KG1 (cell line): ENCODE measurements around the gene C3orf18.
A peak's percentile ranks its signal among the peaks of the same experiment; 100 is the strongest.

Source experiments
- DNase-seq: peaks from one replicate; lab custom pipeline; 2025; lab: John Stamatoyannopoulos, UW

C3orf18 gene

DNA sequence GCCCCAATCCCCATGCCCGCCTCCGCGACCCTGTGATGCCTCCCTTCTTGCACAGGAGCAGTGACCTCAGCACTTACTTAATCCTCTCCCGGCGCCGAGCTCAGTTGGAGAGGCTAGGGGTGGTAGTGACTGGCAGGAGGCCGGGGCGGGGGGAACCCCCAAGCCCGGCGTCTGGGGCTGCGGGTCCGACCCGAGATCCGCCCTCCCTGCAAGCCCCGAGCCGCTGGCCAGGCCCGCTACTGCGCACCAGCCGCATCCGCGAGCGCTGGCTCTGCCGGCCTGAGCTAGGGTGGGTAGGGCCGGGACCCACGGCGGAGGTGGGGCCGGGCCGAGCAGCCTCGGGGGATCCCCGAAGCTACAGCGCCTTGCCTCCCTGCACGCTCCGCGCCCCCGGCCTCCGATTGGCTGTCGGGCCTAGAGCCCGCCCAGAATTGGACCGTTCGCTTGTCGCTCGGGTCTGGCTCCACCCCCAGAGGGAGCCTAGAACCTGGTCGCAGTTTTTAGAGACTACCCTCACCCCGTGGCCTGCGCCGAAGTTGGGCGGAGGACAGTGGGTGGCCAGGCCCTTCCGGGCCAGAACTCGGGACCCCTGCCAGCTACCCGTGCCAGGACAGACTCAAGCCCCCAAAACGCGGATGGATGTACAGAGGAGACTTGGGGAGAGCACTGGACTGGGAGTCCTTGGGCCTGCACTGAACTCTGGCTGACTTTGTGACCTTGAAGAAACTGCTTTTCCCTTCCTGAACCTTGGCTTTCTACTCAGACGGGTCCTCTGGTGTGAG is at the start of gene C3orf18:
TSS of gene C3orf18 (minus strand) at position 362 of the 782 bp plus-strand sequence. CDS start 2,048 bp downstream, outside the sequence.
- DNase-seq, result no peak

DNA sequence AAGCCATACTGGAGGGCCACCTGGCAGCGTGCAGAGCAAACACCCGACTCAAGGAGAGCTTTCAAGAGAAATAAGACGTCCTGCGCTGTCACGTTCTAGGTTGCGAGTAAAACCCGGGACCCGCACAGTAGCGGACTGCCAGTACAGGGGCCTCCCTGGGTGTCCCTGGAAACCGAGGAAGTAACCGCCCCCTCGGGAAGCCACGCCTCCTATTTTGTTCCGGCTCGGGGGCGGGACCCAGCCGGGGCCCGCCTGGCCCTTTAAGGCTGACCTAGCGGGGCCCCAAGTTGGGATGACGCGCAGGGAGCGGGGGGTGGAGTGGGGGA is 49.2 kb upstream of the C3orf18 start:
- DNase-seq, result peak; percentile 92

DNA sequence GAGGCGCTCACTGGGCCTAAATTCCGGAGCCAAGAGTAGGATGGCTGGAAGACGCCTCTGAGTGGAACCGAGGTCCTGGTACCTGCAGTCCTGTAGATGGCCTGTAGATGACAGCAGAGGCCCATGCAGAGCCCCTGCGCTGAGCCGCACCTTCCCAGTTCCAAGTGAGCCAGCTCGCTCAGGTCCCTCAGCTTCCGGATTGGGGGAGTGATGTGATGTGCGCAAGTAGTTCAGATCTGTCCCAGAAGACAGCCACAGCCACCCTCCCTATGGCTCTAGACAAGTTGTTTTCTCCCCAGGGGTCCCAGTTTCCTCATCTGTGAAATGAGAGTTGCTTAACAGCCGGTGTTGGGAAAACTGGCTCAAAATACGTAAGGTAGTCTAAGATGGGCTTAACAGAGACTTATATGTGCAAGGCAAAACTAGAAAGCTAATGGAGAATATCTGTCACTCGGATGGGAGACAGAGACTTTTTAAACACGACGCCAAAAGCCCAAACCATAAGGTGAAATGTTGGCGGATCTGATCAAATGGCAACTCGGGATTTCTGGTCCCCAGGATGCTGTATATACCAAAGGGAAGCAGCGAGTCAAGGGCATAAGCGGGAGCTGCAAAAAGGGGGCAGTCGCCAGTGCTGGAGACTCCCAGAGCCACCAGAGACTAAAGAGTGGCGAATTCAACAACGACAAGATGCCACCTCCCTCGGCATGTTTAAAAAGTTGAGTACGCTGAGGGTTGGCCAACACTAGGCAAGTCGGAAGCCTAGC is 48.6 kb upstream of the C3orf18 start:
- peak; percentile 67 for DNase-seq

DNA sequence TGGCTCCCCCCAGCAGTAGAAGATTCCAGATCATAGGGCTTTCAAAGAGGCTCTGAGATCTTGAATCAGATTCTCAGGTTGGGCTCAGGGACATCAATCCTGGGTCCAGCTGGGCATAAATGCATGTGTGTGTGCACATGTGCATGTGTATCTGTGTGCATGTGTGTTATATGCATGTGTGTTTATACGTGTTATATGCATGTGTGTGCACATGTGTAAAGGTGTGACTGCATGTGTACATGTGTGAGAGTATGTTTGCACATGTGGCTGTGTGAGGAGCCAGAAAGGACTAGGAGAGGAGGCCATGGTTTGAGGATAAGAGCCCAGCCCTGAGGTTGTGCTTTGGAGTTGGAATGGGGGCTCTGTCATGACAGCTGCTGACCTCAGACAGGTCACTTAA is 47.6 kb upstream of the C3orf18 start:
- no peak for DNase-seq

DNA sequence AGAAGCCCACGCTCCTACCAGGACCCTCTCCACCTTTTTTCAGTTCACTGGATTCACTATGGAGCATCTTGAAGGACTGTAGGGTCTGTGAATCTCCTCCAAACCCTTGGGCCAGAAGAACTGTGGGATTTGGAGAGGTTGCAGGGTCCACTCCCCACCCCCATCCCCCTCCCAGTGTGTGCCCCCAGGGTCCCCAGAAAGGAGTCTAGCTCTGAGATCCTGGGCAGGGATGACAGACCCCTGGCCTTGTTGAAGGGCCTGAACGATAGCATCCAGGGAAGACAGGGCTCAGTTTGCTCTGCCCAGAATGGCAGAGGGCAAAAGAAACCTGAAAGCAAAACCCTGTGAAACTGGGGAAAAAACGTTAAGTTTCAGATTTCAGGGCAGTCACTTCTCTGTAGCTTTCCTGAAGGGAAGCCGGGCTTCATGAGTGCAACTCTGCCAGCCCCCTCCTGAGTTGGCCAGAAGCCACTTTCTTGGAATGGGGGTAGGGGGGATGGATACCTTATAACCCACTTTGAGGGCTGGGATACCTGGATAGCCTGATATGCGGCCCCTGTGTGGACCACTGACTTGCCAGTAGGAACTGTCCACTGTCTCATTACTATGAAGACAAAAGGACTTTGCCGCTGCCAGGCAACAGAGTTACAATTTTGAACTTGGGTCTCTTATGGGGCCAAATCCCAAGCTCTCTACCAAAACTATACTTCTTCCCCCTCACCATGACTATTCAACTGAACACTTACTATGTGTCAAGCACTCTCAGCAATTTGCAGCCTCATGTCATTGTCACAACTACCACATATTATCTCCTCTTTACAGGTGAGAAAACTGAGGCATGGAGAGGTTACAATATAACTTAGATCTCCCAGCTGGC is 45.7 kb upstream of the C3orf18 start:
- no peak for DNase-seq

DNA sequence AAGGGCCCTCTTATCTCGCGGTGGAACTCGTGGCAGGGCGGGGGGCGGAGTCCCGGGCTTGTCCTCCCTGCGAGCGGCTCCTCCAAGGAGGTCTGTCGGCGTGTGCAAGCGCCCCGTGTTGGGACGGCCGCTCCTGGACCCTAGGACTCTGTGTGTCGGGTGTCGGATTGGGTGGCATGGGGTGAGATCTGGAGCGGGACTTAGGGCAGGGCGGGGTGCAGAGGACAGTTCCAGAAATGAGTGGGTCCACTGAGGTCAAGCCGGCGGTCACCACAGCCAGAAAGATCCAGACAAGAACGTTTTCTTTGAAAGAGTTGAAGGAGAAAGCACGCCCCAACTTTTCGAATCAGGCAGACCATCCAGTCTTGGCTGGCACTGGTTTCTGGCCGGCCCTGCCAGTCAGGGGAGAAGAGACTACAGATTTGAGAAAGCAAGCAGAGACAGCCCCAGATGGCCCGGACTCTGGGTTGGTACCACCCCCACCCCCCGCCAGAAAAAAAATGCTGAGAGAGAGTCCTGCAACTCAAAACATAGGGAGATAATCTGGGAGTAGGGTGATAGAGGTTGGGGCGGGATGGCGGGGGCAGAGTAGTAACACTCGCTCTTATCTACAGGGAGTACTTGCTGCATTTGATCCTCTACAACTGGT is 44.8 kb upstream of the C3orf18 start:
- DNase-seq, result no peak

DNA sequence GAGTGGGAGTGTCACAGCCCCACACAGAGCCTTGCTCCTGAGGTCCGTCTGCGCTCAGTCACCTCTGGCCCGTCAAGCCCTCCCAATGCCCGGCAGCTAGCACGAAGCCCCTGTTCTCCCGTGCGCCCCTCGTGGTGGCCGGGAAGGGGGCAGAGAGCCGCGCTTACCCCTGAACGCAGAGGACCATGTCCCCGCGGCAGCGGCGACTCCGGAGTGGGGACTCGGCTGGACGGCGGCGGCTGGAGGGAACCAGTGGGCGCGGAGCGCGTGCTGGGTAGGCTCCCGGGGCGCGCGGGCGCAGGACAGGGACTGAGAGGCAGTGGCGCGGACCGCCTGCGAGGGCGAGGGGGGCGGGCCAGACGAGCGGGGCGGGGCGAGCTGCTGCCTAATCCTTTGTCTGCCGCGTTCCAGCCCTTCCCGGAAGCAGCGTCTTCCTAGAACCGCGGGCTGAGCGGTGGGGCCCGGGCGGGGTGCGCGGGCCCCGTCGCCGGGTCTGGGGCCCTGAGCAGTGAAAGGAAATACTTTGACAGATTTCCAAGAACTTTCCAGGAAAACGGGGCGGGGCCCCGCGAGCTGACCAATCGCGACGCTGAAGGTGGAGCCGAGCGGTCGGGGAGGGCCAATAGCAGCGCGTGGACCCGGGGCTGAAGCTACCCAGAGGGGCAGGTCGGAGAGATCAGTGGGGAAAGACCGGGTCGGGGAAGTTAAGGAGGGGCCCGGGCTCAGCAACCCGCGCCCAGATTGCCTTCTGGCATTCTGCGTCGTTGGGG is 44.1 kb upstream of the C3orf18 start, which contains the start of gene CISH:
TSS of gene CISH (minus strand) at position 311 of the 770 bp plus-strand sequence. CDS start at position 187, 124 bp downstream.
- peak; percentile 99 for DNase-seq

DNA sequence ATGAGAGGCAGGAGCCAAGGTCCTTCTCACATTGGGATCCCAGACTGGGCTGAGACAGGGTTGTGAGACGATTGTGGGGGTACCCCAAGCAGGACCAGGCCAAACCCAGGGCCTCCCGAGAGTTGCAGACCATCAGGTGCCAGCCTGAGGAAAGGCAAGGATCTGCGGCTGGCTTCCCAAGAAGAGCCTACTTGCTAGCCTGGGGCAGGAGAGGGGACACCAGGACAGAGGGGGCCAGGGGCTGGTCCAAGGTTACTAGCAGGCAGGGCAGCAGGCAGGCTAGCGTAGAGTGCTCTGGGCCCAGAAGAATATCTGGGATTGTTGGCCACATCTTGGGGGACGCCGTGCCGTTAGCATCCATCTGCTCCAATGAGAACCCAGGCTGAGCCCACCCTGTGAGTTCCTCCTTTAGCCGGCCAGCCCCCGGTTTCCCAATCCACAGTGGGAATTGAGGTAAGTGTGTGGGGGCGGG is 43.5 kb upstream of the C3orf18 start:
- no peak for DNase-seq

DNA sequence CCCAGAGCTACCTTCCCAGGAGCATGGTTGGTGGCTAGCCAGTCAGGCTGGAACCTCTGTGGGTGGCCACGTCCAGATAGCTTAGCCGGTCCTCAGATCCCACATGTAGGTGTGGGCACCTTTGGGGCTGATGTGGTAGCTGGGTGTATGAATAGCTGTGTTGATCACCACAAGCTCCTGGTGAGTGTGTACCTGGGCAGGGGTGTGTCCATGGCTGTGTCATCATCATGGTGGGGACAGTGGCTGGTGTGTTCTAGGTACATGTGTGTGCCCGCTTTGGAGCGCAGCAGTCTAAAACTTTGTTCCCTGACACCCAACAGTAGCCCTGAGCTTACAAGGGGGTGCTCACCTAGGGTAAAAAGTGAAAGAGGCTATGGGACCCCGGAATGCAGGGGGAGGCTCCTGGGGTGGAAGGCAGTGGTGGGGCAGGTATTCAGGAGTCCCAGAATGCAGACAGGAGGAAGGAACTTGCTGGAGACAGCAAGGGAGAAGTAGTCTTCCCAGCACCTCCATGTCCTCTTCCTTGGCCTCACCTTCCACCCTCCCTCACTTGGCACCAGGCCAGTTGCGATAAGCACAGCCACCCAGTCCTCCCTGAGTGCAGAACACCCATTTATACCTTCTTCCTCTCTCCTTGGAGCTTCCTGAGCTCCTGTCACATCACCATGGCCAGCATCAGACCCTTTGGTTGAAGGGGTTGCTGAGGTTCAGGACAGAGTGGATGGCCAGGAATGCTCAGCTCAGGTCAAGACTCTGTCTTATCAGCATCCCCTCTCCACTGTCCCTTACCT is 42.8 kb upstream of the C3orf18 start:
- no peak for DNase-seq

DNA sequence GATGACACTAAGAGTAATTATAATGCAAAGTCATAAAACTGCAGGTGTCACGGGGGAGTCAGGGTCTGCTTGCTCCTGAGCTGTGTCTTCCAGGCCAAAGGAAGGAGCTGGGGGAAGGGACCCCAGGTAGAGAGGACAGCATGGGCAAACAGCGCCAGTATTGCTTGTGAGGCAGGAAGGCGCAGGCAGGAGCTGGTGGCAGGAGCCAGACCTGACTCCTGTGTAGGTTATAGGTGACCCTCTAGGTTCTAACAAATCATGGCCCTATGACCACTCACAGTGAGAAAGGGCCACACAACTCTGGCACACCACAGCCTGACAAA is 42.2 kb upstream of the C3orf18 start:
- DNase-seq, result no peak

DNA sequence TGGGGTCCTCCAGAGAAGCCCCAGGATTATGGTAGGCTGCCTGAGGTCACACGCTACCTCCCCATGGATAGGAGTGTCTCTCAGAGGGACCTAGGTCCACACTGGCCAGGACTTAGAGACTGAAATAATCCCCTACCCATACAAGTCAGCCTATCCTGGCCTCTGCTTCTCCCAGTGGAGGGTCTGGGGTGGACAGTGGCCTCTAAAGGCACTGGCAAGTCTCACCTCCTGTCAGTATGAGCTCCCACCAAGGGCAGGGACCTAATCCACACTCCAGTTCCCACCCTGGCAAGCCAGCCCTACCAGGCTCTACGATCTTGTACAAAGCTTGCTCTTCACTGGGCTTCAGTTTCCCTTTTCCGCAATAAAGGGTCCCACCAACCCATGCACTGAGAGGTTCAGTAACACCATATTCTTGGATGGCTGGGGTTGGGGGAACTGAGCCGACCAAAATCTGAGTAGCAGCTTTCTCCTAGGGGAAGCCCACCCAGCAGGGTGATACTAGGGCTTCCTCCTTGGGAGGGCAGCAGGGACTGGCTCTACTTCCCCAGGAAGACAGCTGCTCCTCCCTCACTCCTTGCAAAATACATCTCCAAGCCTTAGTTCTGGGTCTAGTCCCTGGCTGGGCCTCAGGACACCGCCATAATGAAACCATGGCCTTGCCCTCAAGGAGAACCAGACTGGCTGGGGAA is 41.7 kb upstream of the C3orf18 start:
- no peak for DNase-seq

DNA sequence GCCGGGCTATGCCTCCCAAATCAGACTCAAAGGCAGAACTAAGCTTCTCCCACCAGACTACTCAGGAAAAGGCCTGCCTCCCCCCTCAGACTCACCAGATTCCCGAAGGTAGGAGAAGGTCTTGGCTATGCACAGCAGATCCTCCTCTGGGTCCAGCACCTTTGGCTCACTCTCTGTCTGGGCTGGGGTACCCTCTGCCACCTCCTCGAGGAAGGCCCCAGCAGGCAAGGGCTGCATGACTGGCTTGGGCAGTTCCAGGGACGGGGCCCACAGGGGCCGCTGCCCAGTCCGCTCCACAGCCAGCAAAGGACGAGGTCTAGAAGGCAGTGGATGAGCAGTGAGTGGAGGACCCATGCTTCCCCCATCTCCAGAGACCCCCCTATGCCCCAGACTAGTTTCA is 40.7 kb upstream of the C3orf18 start:
- no peak for DNase-seq

DNA sequence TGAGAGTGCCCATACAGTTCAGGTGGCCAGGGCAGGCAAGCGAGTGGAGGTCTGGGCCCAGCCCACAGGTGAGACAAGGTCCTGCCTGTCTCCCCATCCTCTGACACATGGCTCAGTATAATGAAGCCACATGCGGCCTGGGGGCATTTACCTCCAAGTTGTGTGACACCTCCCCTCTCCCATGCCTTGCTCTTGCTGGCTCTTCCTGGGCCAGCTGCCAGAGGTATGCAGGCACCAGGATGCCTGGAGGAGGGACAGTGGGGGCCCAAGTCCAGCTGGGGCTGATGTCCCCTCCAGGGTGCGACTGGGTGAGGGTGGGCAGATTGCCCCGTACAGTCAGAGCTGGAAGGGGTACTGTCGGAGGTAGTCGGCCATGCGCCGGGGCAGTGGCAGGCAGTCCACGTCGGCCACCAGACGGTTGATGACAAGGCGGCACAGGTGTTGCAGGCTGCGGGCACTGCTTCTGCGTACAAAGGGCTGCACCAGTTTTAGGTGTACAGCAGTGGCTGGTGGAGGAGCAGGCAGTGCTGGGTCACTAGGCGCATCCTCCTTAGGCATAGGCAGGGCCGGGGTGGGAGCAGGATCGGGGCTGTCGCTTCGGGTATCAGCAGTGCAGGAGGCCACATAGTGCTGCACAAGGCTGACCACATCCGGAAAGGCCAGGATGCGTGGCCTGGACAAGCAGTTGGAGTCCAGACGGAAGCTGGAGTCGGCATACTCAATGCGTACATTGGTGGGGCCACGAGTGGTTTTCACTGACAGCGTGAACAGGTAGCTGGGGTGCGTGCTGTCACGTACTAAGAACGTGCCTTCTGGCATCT is 39.9 kb upstream of the C3orf18 start:
- no peak for DNase-seq

DNA sequence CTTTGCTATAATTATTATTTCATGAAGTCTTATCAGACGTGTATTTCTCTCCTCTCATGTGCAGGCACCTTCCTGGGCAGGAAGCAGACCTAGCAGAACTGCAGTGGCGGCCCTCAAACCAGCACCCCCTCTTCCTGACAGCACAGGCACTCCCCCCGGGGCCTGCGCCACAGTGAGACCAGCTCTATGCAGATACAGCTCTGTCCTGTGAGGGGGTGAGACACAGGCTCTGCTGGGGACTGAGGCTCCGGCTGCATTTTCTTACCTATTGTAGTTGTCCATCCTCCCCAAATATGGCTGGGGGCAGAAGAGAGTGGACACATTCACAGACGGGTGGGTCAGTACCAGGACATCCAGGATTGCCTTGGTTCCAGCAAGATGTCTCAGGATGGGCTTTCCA is 39.0 kb upstream of the C3orf18 start:
- DNase-seq, result no peak

DNA sequence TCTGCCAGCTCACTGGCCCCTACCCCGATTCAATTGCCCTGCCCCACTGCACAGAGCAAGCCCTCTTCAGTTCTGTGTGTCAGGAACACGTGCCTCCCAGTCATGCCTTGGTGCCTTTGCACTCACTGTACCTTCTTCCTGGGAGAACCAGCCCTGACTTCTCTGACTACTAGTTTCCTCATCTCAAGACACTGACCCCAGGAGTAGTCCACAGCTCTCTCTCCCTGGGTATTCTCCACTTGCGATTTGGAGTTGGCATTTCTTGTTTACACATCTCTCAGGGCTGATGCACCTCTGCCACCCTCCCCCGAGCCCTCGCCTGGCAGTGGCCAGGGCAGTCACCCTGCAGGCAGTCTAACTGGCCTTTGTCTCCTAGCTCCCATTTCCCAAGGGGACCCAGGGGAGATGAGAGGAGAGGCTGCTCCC is 38.4 kb upstream of the C3orf18 start:
- no peak for DNase-seq

DNA sequence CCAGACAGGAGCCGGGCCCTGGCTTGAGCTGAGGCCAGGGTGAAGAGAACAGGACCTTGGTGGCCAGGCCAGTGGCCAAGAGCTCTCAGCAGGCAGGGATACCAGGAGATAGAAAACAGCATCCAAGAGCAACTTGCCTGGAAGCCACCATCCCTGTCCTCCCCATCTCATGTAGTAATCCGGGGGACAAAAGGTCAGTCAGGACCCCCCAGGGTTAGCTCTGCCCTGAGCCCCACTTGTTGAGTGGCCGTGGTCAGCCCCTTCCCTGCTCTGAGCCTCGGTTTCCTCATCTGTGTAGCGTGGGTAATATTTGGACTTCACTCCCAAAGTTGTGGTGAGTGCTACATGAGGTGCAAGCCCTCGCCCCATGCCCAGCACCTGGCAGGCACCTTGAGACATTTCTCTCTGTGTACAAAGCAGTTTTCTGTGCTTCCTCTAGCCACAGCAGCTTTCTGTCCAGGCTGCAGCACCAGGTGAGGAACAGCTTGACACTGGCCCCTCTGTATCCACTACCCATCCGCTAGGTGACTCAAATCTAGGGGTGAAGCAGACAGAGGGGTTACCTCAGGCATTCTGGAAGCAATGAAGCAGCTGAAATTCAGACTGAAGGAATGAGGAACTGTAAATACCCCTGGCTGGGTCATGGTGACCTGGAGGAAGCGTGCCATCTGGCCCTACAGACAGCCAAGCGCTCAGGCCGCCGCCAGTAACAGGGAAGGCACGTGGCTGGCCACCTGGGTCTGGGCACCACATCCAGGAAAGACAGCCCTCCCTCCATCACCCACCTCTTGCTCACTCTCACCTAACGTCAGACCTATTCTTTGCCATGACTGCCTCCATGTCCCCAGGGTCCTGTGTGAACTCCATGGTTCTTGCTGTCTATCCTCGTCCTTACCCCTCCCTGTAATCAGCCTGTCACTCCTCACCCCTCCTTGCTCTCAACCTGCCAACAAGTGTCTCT is 37.4 kb upstream of the C3orf18 start:
- no peak for DNase-seq

DNA sequence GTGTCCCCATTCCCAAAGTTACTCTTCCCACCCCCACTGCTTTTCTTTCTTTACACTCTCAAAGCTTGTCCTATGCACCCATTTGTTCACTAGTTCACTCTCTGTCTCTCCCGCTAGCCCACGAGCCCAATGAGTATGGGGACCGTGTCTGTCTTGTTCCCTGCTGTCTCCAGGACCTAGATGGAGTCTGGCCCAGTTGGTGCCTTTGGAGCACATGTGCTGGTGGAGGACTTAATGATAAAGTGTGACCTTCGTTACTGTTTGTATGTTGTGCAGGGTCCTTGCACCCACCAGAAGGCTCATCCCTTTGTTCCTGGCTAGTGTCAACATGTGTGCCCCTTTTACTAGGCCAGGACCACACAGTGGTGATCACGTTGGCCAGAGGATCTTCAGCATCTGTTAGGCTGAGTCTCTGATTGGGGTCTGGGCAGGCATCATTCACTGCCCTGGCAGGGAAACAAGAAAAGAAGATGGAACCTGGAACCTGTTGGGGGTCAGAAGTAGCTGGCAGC is 36.6 kb upstream of the C3orf18 start:
- no peak for DNase-seq
